A204.1 (cell line): ENCODE measurements around the gene SRMS.
"Not testable (repeated sequence)": the region's sequence is repeated elsewhere in the genome, so short reads cannot be mapped to it uniquely, and the experiment has no call there.

ENCODE experiments used
- FAIRE-seq: peaks from 2 replicates; lab custom pipeline; 2012; peaks lifted over from hg19 to GRCh38; lab: Jason Lieb, UNC

SRMS gene

GRCh38 chr20:63520934-63521601 lies 26.5 kb downstream of the SRMS start:
- FAIRE-seq: no peak

- no peak for FAIRE-seq
Measured at GRCh38 chr20:63520504-63520933, 27.0 kb downstream of the SRMS start, which contains the start of gene PPDPF. TSS of gene PPDPF (plus strand) at chr20:63520765. CDS start at chr20:63521309, 544 bp downstream.

GRCh38 chr20:63519668-63520503 lies 27.7 kb downstream of the SRMS start:
- FAIRE-seq: no peak

DNA sequence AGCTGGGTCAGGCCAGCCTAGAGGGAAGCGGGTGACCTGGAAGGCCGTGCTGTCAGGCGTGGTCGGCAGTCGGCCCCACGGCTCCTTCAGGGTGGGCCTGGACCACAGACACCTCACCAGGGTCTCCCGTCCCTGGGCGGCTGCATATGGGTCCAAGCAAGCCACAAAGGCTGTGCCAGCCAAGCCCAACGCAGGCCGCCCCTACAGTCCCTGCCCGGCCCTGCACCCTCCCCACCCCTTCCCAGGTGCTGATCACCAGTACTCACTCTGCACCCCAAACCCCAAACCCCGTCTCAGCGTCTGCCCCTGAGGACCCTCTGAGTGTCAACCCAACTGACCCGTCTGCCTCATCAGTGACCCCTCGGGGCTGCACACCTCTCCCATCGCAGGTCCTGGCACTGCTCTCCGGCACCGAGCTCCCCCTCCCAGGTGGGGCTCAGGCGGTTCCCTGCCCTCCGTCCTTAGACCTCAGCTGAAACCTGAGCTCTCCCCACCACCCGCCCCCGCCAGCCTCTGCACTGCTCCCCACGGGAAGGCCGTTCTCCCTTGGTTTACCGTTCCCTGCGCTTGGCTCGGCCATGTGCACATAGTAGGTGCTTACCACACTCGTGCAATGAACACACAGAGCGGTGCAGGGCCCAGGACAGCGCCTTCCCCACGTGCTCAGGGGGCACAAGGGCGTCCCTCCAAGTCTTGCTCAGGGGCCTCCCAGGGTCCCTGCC lies 28.4 kb downstream of the SRMS start:
- no peak for FAIRE-seq

DNA sequence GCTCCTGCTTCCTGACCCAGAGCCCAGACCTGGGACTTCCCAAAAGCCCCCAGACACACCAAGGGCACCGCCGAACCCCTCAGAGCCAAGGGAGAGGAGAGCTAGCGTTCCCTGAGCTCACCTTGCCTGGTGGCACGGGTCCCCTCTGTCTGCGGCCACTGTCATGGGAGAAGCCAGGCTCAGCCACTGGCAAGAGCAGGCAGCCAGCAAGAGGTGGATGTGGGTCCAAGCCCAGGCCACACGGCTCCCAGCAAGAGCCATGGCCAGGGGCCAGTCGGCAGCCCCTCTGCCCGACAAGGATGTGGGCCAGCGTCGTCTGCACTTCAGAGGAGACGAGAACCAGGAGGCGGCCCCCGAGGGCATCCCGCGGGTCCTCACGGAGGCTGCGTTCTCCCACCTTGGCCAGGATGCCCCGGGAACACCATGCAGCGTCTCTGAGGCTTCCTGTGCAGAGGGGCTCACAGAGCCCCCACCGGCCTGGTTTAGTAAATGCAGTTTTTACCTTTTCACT lies 29.1 kb downstream of the SRMS start:
- no peak for FAIRE-seq

DNA sequence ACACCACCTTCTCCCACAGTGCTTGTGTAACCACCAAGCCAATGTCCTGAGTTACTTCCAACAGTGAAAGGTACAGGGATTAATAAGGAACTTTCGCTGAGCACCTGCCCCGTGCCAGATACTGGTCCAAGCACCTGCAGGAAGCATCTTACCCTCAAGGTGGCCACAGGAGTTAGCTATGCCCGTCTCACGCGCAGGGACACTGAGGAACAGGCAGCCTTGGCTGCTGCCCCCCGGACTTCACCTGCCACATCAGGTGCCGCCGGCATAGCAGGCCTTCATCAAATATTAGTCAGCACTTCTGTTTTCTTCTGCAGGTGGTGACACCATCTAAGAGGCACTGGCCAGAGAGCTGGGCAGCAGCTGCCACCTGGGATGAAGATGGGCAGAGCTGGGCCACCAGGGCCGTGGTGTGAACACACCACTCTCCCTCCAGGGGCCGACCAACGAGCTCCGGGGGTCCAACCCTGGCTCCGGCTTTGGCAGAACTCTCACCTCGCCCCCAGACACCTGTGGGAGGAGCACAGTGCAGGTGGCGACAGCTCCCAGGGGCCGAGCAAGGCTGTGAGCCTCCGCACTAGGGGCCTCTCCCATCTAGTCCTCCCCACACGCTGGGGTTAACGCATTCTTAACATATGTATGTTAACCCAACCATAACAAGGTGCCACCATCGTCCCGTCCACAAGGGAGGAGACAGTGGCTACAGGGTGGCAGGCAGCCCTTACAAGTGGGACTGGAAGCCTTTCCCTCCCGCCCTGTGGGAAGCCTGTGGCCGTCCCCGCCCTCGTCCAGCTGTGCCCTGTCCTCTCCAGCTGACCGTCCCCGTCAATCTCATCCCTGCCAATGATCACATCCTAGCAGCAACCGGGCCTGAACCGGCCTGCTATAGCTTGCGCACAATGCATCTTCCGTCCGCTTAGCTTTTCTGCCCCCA lies 29.9 kb downstream of the SRMS start:
- FAIRE-seq: no peak

- FAIRE-seq: not testable (repeated sequence)
Measured at GRCh38 chr20:63514520-63514919, 33.0 kb downstream of the SRMS start.

DNA sequence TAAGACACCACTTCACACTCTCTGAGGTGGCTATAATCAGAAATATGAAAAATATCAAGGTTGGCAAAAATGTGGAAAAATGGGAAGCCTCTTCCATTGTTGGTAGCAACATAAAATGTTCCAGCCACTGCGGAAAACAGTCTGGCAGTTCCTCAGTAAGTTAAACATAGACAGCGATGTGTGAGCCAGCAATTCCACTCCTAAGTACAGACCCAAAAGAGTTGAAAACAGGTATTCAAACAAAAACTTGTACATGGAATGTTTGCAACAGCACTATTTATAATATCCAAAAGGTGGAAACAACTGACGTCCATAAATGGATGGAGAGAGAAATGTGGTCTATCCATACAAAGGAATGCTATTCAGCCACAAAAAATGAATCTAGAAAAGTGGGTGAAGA lies 34.3 kb downstream of the SRMS start:
- FAIRE-seq: no peak

DNA sequence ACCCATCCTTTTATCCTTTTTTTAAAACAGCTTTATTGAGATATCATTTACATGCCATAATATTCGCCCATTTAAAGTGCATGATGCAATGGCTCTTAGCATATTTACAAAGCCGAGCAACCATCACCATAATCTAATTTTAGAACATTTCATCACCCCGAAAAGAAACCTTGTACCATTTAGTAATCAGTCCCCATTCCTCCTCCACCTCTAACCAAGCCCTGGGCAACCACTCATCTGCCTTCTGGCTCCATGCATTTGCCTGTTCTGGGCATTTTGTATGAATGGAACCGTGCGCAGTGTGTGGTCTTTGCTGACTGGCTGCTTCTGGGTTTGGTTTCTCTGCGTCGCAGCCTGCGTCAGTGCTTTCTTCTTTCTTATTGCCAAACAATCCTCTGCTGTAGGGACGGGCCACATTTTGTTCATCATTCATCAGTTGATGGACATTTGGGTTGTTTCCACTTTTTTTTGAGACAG lies 38.4 kb downstream of the SRMS start:
- no peak for FAIRE-seq

- no peak for FAIRE-seq
Measured at GRCh38 chr20:63508072-63508768, 39.3 kb downstream of the SRMS start.

DNA sequence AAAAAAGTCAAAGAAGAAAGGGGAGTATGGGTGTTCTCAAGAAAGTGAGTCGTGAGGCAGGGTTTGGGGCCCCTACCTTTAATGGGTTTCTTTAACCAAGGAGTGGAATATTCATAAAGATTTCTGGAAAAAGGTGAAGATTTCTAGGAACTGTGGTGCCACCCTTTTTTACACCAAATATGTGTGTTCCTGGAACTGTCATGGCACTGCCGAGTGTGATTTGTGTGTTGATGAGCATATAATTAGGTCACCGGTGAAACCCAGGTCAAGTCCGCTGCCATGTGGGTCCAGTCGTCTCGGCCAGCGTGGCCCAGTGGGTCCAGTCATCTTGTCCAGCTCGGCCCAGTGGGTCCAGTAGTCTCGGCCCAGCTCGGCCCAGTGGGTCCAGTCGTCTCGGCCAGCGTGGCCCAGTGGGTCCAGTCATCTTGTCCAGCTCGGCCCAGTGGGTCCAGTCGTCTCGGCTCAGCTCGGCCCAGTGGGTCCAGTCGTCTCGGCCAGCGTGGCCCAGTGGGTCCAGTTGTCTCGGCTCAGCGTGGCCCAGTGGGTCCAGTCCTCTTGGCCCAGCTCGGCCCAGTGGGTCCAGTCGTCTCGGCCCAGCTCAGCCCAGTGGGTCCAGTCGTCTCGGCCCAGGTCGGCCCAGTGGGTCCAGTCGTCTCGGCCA lies 40.3 kb downstream of the SRMS start:
- FAIRE-seq: no peak

- FAIRE-seq: no peak
Measured at GRCh38 chr20:63505723-63506122, 41.8 kb downstream of the SRMS start.

DNA sequence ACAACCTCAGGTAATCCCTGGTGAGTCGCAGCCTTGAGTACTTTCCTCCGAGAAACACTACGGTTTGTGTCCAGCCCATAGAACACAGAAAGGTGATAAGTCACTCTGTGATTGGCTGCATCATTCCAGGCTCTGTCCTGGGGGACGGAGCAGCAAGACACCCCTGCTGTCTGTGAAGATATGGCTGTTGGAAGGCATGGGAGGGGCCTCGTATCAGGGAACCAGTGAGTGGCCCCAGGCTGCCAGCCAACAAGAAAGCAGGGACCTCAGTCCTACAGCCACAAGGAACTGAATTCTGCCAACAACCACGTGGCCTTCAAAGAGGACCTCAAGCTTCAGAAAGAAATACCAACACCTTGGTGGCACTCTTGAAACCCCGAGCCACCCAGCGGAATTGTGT lies 42.3 kb downstream of the SRMS start:
- no peak for FAIRE-seq

- no peak for FAIRE-seq
Measured at GRCh38 chr20:63504642-63505041, 42.9 kb downstream of the SRMS start.

DNA sequence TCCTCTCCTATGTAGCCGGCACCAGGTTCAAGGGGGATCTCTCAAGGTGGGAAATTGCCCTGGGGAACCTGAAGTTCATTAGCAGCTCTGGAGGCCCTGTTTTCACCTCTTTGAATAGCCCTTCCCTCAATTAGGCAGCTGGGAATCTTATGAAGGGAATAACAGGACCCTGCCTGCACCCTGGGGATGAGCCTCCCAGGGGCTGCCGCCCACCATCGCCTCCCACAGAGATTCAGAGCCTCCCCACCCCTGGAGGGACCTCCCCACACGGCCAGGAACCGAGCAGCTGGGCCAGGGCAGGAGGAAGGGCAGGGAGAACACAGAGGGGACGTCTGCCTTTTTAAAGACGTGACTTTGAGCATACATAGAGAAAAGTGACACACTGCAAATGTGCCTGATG lies 44.0 kb downstream of the SRMS start:
- FAIRE-seq: no peak

GRCh38 chr20:63502671-63503172 lies 44.8 kb downstream of the SRMS start:
- FAIRE-seq: no peak

- no peak for FAIRE-seq
Measured at GRCh38 chr20:63501818-63502670, 45.5 kb downstream of the SRMS start.

DNA sequence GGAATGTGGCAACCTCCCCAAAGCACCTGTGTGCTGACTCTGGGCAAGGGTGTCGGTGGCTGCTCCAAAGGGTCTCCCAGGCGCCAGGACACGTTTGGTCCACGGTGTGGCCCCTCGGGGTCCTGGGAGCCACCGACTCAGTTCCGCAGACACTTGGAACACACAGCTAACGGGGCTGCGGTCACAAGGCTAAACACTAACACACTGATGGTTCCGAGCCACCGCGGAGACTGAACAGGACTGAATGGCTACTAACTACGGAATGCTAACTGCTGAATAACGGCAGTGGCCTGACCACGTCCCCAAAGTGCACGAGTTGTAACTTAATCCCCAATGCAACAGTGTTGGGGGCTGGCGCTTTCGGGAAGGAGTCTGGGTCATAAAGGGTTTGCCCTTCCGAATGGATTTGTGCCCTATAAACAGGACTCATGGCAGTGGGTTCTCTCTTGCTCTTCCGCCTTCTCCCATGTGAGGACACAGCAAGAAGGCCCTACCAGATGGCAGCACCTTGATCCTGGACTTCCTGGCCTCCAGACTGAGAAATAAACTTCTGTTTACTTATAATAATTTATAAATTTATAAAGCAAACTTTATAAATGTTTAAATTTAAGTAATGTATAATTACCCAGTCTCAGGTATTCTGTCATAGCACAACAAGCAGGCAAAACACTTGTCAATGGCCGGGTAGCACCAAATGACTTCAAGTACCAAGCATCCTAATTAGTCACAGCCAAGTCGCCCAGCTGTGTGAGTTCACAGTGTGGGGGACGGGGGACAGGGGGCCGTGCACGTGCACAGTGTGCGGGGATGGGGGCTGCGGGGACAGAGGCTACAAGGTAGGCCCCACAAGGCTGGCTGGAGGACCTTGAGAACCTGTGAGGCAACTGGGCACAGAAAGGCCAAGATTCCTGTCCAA lies 46.4 kb downstream of the SRMS start:
- FAIRE-seq: no peak
